Measurements from ENCODE around the gene SFTA2. TPM values are rescaled to one million over a fixed set of nuclear protein-coding genes. Genes with fewer than 3 reads are reported as not detected.

The SFTA2 gene
- total and polyA plus RNA-seq, 9 of the 15 experiments (the other 6 are each of a cell fraction or from before 2014, with no cell fraction given): not detected

- TF ChIP-seq RERE (CRISPR knock-in tag; IDR thresholded peaks at IDR 0.05; ENCODE audit: borderline replicate concordance) (no peak), BRCA1 (IDR thresholded peaks at IDR 0.05) (no peak), BRCA1 (CRISPR knock-in tag; IDR thresholded peaks at IDR 0.05) (no peak; the same call in 1 of the 2 replicates), SRSF1 (IDR thresholded peaks at IDR 0.05; ENCODE audit: low read depth, low read length) (no peak), SUPT5H (IDR thresholded peaks at IDR 0.05) (peak; percentile 64), PCBP2 (IDR thresholded peaks at IDR 0.05; ENCODE audit: low read depth, low read length, poor library complexity, severe bottlenecking) (no peak), ZNF408 (CRISPR knock-in tag; IDR thresholded peaks at IDR 0.05; ENCODE audit: low read depth) (no peak), CREM (IDR thresholded peaks at IDR 0.05; ENCODE audit: low read depth) (peak; percentile 64), NELFE (IDR thresholded peaks at IDR 0.05; ENCODE audit: insufficient read depth, insufficient read length) (no peak), ZNF311 (CRISPR knock-in tag; IDR thresholded peaks at IDR 0.05) (no peak), SETDB1 (IDR thresholded peaks at IDR 0.05; ENCODE audit: low read length) (no peak), ZBTB1 (CRISPR knock-in tag; IDR thresholded peaks at IDR 0.05; ENCODE audit: borderline replicate concordance, low read depth) (no peak), FUS (optimal IDR thresholded peaks at IDR 0.05; ENCODE audit: low read depth, low read length) (no peak), ZNF785 (CRISPR knock-in tag; IDR thresholded peaks at IDR 0.05) (no peak), PTTG1 (tag; IDR thresholded peaks at IDR 0.05; ENCODE audit: low read depth) (no peak), CHD2 (IDR thresholded peaks at IDR 0.05; ENCODE audit: low read depth, low read length) (no peak), HDGF (IDR thresholded peaks at IDR 0.05) (no peak), SP1 (CRISPR knock-in tag; IDR thresholded peaks at IDR 0.05) (peak; percentile 57), MXD1 (CRISPR knock-in tag; IDR thresholded peaks at IDR 0.05; ENCODE audit: borderline replicate concordance, poor library complexity, severe bottlenecking) (no peak), ZNF668 (CRISPR knock-in tag; IDR thresholded peaks at IDR 0.05) (no peak), PML (IDR thresholded peaks at IDR 0.05; ENCODE audit: low read length) (peak; percentile 60; the same call in 1 of the 2 replicates), CCAR2 (IDR thresholded peaks at IDR 0.05; ENCODE audit: low read depth, low read length) (no peak), ZNF75A (CRISPR knock-in tag; IDR thresholded peaks at IDR 0.05) (no peak)
- TF ChIP-seq, protein P1, sequence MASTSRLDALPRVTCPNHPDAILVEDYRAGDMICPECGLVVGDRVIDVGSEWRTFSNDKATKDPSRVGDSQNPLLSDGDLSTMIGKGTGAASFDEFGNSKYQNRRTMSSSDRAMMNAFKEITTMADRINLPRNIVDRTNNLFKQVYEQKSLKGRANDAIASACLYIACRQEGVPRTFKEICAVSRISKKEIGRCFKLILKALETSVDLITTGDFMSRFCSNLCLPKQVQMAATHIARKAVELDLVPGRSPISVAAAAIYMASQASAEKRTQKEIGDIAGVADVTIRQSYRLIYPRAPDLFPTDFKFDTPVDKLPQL (IDR thresholded peaks at IDR 0.05; ENCODE audit: extremely low read depth, insufficient read length): no peak
Observed at GRCh38 chr6:30955367-30956042, 23.5 kb upstream of the SFTA2 start (continued).

Data from K562 (cell line).